ENCODE data around the gene GRM8. TPM values are rescaled to one million over a fixed set of nuclear protein-coding genes. Genes with fewer than 3 reads are reported as not detected.

GRM8 gene
- total RNA-seq, 1 donor from 2014 or later = not detected

- TF ChIP-seq, protein P1, sequence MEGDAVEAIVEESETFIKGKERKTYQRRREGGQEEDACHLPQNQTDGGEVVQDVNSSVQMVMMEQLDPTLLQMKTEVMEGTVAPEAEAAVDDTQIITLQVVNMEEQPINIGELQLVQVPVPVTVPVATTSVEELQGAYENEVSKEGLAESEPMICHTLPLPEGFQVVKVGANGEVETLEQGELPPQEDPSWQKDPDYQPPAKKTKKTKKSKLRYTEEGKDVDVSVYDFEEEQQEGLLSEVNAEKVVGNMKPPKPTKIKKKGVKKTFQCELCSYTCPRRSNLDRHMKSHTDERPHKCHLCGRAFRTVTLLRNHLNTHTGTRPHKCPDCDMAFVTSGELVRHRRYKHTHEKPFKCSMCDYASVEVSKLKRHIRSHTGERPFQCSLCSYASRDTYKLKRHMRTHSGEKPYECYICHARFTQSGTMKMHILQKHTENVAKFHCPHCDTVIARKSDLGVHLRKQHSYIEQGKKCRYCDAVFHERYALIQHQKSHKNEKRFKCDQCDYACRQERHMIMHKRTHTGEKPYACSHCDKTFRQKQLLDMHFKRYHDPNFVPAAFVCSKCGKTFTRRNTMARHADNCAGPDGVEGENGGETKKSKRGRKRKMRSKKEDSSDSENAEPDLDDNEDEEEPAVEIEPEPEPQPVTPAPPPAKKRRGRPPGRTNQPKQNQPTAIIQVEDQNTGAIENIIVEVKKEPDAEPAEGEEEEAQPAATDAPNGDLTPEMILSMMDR (conservative IDR thresholded peaks at IDR 0.05; ENCODE audit: low read depth, low read length) = no peak
- DNase-seq (ENCODE audit: low read depth) = no peak
- H3K4me3 ChIP-seq (ENCODE audit: low read depth, low read length) = no peak overlapping the region
Observed at GRCh38 chr7:126657137-126657536, 595.6 kb downstream of the GRM8 start.

DNA sequence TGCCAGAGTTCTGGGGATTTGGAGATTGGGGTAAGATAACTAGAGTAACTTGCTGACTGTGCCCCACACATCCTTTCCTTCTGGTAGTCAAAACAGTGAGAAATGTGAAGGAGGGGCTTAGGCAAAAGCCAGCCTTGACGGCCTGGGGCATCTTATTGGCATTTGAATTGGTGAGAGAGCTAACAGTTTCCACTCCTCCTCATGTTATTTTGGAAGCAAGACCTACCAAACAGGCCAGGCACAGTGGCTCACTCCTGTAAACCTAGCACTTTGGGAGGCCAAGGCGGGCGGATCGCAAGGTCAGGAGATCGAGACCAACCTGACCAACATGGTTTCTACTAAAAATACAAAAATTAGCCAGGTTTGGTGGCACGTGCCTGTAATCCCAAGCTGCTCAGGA lies 596.6 kb downstream of the GRM8 start:
- no peak for DNase-seq (ENCODE audit: low read depth)
- TF ChIP-seq, protein P1 (conservative IDR thresholded peaks at IDR 0.05; ENCODE audit: low read depth, low read length) = no peak
- H3K4me3 ChIP-seq (ENCODE audit: low read depth, low read length) = no peak overlapping the region

DNA sequence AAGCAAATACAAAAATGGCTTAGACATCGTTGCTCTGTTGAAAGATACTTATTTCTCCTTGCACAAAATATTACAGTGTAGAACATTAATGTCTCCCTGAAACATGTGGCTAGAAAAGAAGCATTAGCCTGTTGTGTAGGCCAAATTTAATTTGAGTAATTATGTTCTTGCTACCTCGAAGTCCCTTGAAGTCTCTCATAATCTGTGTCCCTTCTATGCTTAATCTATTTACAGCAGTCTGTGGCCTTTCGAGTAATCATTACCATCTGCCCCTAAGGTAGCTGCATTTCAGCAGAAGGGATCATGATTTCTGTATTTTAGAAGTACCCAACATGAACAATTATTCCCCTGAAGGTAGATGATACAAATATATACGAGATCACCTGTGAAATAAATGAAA lies 615.2 kb downstream of the GRM8 start:
- TF ChIP-seq, protein P1 (conservative IDR thresholded peaks at IDR 0.05; ENCODE audit: low read depth, low read length) = no peak
- no peak overlapping the region for H3K4me3 ChIP-seq (ENCODE audit: low read depth, low read length)
- DNase-seq (ENCODE audit: low read depth) = no peak

DNA sequence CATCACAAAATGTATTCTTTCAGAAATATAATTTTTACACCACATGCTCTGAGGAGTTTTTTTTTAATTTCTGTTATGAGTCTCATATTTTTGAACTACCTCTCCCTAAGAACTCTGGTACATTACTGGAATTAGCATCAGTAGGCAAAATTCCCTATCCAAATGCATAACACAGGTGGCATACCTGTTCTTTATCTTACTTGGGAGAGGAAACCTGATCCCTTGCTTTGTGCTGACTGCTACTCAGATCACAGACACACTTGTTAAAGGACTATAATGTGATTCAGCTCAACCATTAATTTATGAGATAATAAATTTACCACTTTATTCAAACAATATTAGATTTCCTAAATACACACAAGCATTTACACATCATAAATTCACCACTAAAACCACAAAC lies 617.2 kb downstream of the GRM8 start:
- no peak for DNase-seq (ENCODE audit: low read depth)
- H3K4me3 ChIP-seq (ENCODE audit: low read depth, low read length) = no peak overlapping the region
- TF ChIP-seq, protein P1 (conservative IDR thresholded peaks at IDR 0.05; ENCODE audit: low read depth, low read length) = no peak

GRCh38 chr7:126608339-126608776 lies 644.4 kb downstream of the GRM8 start:
- no peak overlapping the region for H3K4me3 ChIP-seq (ENCODE audit: low read depth, low read length)
- no peak for DNase-seq (ENCODE audit: low read depth)
- TF ChIP-seq, protein P1 (conservative IDR thresholded peaks at IDR 0.05; ENCODE audit: low read depth, low read length) = peak; percentile 59

DNA sequence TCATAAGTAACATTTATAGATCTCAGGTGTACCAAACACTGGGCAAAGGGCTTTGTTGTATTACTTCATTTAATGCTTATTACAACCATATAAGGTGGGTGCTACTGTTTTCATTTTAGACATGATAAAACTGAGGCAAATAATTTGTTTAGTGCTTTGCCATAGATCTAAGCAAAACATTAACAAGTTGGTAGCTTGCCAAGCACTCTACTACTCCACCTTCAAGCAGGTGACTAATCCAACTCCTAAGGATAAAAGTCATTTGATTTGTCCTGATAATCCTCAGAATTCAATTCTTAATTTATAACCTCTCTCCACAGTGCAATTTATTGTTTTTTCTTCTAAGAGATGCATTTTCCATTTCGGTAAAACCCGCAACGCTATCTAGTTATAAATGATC lies 646.4 kb downstream of the GRM8 start:
- no peak for DNase-seq (ENCODE audit: low read depth)
- TF ChIP-seq, protein P1 (conservative IDR thresholded peaks at IDR 0.05; ENCODE audit: low read depth, low read length) = no peak
- no peak overlapping the region for H3K4me3 ChIP-seq (ENCODE audit: low read depth, low read length)

DNA sequence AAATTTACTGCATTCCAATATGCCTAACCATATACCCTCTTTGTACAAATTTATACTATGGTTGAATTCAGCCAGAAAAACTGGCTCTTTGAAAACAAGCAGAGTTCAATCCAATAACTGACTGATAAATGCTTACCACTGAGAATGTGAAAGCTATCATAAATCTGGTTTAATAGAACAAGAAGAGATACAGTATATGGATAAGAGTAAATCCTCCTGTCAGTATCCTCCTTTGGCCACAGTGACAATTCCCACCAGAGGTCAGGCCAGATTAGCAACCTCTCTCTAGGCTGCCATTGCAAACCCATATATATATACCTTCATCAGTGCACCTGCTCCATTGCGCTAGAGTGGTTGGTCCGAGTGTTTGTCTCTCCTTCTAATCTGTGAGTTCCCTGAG lies 647.2 kb downstream of the GRM8 start:
- no peak for DNase-seq (ENCODE audit: low read depth)

More for the DNA sequence above, 647.2 kb downstream of the GRM8 start:
- no peak overlapping the region for H3K4me3 ChIP-seq (ENCODE audit: low read depth, low read length)
- TF ChIP-seq, protein P1 (conservative IDR thresholded peaks at IDR 0.05; ENCODE audit: low read depth, low read length) = no peak
